LNCaP clone FGC (cell line): ENCODE data around the gene AREG.

Experiments used
- DNase-seq: peaks from one replicate; pipeline ENCODE4 v3.0.0-alpha.2; 2011; ENCODE audit warnings: low read depth
- H3K4me3 ChIP-seq: 2 replicates; pipeline ENCODE4 v1.5.1; 2011; ENCODE audit warnings: mild to moderate bottlenecking, low read depth, low read length, control low read depth
- TF ChIP-seq, protein P1 (sequence below): IDR thresholded peaks from 2 replicates; pipeline ENCODE4 v1.5.1; 2012; ENCODE audit warnings: mild to moderate bottlenecking; ENCODE audit not compliant: control insufficient read depth, insufficient read depth; ENCODE audit errors: extremely low read depth

Gene AREG

GRCh38 chr4:74456849-74457395 lies 12.0 kb downstream of the AREG start:
- DNase-seq = no peak
- TF ChIP-seq, protein P1, sequence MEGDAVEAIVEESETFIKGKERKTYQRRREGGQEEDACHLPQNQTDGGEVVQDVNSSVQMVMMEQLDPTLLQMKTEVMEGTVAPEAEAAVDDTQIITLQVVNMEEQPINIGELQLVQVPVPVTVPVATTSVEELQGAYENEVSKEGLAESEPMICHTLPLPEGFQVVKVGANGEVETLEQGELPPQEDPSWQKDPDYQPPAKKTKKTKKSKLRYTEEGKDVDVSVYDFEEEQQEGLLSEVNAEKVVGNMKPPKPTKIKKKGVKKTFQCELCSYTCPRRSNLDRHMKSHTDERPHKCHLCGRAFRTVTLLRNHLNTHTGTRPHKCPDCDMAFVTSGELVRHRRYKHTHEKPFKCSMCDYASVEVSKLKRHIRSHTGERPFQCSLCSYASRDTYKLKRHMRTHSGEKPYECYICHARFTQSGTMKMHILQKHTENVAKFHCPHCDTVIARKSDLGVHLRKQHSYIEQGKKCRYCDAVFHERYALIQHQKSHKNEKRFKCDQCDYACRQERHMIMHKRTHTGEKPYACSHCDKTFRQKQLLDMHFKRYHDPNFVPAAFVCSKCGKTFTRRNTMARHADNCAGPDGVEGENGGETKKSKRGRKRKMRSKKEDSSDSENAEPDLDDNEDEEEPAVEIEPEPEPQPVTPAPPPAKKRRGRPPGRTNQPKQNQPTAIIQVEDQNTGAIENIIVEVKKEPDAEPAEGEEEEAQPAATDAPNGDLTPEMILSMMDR = no peak
- no peak overlapping the region for H3K4me3 ChIP-seq

DNA sequence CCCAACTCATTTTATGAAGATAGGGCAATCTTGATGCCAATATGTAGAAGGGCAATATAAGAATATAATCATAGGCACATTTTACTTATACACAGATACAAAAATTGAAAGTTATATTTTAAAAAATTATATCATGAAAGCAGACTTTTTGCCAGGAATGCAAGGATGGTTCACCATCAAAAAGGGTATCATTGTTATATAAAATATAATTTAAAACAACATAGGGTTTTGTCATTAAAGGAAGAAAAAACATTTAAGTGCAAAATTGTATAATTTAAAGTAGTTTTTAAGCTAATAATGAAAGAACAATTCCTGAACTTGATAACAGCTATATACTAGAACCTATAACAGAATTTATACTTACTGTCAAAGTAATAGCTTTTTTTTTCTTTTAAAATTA lies 15.9 kb downstream of the AREG start:
- TF ChIP-seq, protein P1 = no peak
- H3K4me3 ChIP-seq = no peak overlapping the region
- DNase-seq = no peak

DNA sequence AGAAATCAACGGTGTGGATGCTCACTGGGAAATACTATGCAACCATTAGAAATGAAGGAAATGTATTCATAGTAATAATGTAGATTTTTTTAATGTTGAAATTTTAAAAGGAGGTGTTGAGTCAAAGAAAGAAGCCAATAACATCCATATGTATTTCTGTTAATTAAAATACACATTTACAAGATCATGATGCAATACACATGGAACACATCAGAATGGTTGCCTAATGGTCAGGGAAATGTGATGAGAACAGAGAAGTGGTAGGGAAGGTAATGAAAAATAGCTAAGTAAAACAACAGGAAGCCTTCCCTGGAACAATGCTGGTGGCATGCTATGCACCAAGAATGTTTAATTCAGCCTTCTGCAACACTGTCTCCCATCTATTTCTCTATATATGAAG lies 18.2 kb downstream of the AREG start:
- TF ChIP-seq, protein P1 = no peak
- H3K4me3 ChIP-seq = no peak overlapping the region
- no peak for DNase-seq

DNA sequence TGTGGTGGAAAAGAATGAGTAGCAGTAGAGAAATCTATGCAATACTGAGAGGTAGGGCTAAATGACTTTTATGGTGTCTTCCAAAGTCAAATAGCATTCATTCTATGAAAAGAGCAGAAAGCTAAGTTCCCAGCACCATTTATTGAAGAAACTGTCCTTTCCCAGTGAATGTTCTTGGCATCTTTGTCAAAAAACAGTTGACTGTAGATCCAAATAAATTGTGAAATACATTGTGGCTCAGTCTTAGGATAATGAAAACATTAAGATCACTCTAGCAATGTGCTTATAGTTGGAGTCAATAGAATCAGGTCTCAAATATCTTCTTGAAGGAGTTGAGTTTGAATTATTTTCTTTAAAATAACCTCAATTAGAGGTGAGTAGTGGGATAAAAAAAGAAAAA lies 19.4 kb downstream of the AREG start:
- TF ChIP-seq, protein P1 = no peak
- no peak for DNase-seq

GRCh38 chr4:74466242-74466641 lies 21.3 kb downstream of the AREG start:
- no peak overlapping the region for H3K4me3 ChIP-seq
- no peak for DNase-seq
- TF ChIP-seq, protein P1 = no peak

More for the DNA sequence above, 19.4 kb downstream of the AREG start:
- no peak overlapping the region for H3K4me3 ChIP-seq

DNA sequence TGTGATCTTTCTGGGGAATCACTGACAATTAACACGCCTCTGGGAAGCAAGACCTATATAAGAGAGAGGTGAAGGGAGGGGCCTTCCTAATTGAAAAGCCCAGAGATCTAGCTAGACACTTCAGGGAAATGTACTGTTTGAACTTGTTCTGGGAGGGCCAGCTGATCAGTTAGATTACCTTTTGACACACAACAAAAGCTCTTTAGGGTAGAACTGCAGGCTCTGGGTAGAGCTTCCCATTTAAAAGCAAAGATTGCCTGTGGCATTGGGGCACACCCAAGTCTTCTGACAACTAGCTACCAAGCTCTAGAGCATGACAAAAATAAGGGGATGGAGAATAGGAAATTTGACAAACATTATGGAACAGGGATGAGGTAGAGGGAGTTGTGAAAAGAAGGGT lies 26.3 kb downstream of the AREG start:
- DNase-seq = no peak
- TF ChIP-seq, protein P1 = no peak
- H3K4me3 ChIP-seq = no peak overlapping the region

- no peak overlapping the region for H3K4me3 ChIP-seq
- DNase-seq = no peak
- TF ChIP-seq, protein P1 = no peak
Measured at GRCh38 chr4:74473155-74473811, 28.3 kb downstream of the AREG start.
